Measurements from ENCODE around the gene ABCA7. TPM values are rescaled to one million over a fixed set of nuclear protein-coding genes. Genes with fewer than 3 reads are reported as not detected.

ABCA7 gene
- total RNA-seq, 4 donors from 2014 or later, result 3.9 to 9.5 (median 6.9) TPM

DNA sequence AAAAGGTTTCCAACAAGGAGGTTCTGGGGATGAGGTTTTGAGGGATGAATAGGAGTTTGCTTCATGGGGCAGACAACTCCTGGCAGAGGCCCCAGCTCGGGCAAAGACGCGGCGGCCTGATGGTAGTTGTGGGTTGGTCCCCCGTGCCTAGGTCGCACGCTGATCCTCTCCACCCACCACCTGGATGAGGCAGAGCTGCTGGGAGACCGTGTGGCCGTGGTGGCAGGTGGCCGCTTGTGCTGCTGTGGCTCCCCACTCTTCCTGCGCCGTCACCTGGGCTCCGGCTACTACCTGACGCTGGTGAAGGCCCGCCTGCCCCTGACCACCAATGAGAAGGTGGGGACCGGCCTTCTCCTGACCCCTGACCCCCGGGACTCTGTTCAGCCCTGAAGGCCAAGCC lies 11.9 kb downstream of the ABCA7 start:
- H3K4me1 ChIP-seq, result peaks cover 0 to 3% (median 0%) of the 10 kb centered on the region in 4 donors
- no peak overlapping the region for H3K4me3 ChIP-seq
- no peaks in the 10 kb centered on the region for H3K27me3 ChIP-seq
- WGBS, result 92% methylated on average over 17 of the region's 17 CpGs
- TF ChIP-seq, protein P1, sequence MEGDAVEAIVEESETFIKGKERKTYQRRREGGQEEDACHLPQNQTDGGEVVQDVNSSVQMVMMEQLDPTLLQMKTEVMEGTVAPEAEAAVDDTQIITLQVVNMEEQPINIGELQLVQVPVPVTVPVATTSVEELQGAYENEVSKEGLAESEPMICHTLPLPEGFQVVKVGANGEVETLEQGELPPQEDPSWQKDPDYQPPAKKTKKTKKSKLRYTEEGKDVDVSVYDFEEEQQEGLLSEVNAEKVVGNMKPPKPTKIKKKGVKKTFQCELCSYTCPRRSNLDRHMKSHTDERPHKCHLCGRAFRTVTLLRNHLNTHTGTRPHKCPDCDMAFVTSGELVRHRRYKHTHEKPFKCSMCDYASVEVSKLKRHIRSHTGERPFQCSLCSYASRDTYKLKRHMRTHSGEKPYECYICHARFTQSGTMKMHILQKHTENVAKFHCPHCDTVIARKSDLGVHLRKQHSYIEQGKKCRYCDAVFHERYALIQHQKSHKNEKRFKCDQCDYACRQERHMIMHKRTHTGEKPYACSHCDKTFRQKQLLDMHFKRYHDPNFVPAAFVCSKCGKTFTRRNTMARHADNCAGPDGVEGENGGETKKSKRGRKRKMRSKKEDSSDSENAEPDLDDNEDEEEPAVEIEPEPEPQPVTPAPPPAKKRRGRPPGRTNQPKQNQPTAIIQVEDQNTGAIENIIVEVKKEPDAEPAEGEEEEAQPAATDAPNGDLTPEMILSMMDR (IDR thresholded peaks at IDR 0.05), result no peak
- no peak for TF ChIP-seq EP300 (IDR thresholded peaks at IDR 0.05)
- TF ChIP-seq POLR2A (IDR thresholded peaks at IDR 0.05; ENCODE audit: low read depth), result no peak
- no peak for TF ChIP-seq POLR2AphosphoS5 (IDR thresholded peaks at IDR 0.05)
- H3K9me3 ChIP-seq, result peaks cover 0 to 14% (median 12%) of the 10 kb centered on the region in 4 donors
- intact Hi-C loops (cut with DNase I), result no loop called here
- peaks cover 0 to 22% (median 5%) of the 10 kb centered on the region in 4 donors for H3K36me3 ChIP-seq
- DNase-seq (ENCODE audit: extremely low spot score), result no peak
- no peak overlapping the region for H3K27ac ChIP-seq (replicated peaks in 1 of 4)

DNA sequence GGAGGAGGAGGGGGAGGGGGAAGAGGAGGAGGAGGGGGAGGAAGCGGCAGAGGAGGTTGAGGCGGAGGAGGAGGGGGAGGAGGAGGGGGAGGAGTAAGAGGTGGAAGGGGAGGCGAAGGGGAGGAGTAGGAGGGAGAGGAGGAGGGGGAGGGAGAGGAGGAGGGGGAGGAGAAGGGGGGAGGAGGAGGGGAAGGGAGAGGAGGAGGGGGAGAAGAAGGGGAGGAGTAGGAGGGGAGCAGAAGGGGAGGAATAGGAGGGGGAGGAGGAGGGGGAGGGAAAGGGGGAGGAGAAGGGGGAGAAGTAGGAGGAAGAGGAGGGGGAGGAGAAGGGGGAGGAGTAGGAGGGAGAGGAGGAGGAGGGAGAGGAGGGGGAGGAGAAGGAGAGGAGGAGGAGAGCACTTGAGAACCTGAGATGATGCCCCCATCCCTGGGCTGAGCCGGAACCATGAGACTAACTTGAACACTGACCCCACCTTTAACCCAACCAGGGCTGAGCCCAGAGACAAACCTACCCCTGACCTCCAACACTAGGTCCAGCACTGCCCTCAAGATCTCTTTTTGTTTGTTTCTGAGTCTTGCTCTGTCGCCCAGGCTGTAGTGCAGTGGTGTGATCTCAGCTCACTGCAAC lies 12.6 kb downstream of the ABCA7 start:
- peaks cover 0 to 22% (median 6%) of the 10 kb centered on the region in 4 donors for H3K36me3 ChIP-seq
- no peak for DNase-seq (ENCODE audit: extremely low spot score)
- H3K4me1 ChIP-seq, result no peaks in the 10 kb centered on the region
- intact Hi-C loops (cut with DNase I), result no loop called here
- no peak overlapping the region for H3K4me3 ChIP-seq
- H3K27ac ChIP-seq (replicated peaks in 1 of 4), result no peak overlapping the region
- peaks cover 4 to 20% (median 19%) of the 10 kb centered on the region in 4 donors for H3K9me3 ChIP-seq
- no peaks in the 10 kb centered on the region for H3K27me3 ChIP-seq
- WGBS, result 76% methylated on average over 4 of the region's 5 CpGs
- no peak for TF ChIP-seq EP300 (IDR thresholded peaks at IDR 0.05)
- TF ChIP-seq POLR2AphosphoS5 (IDR thresholded peaks at IDR 0.05), result no peak
- TF ChIP-seq, protein P1 (IDR thresholded peaks at IDR 0.05), result no peak
- TF ChIP-seq POLR2A (IDR thresholded peaks at IDR 0.05; ENCODE audit: low read depth), result no peak

DNA sequence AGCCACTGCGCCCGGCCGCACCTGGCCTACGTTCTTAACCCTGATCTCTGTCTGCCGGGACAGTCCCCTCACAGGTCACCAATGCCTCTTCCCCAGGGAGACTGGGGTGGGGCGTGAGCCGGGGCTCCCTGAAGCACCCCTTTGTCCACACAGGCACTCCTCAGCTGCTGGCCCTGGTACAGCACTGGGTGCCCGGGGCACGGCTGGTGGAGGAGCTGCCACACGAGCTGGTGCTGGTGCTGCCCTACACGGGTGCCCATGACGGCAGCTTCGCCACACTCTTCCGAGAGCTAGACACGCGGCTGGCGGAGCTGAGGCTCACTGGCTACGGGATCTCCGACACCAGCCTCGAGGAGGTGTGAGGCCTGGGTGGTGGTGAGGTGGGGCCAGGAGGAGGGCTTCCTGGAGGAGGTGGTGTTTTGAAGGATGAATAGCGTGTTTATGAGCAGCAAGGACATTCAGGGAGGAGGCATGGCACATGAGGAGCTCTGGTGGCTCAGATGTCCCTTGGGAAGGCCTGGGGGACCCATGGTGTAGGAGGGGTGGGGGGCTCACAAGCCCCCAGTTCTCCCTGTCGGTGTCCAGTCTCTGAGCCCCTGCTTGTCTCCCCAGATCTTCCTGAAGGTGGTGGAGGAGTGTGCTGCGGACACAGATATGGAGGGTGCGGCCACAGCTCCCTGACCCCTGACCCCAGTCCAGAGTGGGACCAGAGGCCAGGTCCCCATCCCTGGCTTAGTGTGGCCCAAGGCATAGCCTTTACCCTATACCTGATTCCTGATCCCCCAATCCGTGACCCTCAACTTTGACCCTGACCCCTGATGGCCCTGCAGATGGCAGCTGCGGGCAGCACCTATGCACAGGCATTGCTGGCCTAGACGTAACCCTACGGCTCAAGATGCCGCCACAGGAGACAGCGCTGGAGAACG lies 13.5 kb downstream of the ABCA7 start:
- 94% methylated on average over 3 of the region's 31 CpGs for WGBS
- DNase-seq (ENCODE audit: extremely low spot score), result no peak
- TF ChIP-seq EP300 (IDR thresholded peaks at IDR 0.05), result no peak
- no peak for TF ChIP-seq POLR2A (IDR thresholded peaks at IDR 0.05; ENCODE audit: low read depth)

DNA sequence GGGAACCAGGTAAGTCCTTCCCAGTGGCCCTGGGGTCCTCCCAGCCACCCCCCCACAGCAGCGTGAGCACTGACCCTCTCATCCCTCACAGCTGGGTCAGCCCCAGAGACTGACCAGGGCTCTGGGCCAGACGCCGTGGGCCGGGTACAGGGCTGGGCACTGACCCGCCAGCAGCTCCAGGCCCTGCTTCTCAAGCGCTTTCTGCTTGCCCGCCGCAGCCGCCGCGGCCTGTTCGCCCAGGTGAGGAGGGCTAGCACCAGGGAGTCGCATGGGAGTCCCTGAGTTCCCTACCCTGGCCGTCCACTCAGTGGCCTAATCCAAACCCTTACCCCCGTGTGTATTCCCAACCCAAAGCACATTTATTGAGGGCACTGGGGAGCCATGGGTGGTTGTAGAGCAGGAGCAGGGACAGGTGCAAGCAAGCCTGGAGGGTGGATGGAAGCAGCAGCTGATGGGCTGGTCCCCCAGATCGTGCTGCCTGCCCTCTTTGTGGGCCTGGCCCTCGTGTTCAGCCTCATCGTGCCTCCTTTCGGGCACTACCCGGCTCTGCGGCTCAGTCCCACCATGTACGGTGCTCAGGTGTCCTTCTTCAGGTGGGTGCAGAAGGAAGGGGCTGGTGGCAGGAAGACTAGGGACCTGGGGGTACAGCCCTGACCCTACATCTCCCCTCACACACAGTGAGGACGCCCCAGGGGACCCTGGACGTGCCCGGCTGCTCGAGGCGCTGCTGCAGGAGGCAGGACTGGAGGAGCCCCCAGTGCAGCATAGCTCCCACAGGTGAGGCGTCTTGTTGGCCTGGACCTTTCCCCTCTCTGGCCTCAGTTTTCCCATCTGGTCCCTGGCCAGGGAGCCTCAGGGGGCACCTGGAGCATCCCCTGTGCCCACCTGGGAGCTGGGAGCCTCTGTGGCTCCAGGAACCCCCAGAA lies 14.5 kb downstream of the ABCA7 start:
- Histone ChIP-seq H3K9me3 (peaks cover 4 to 39% (median 37%) of the 10 kb centered on the region in 4 donors), H3K27ac (replicated peaks in 1 of 4) (no peak overlapping the region), H3K4me3 (no peak overlapping the region), H3K27me3 (no peaks in the 10 kb centered on the region), H3K4me1 (no peaks in the 10 kb centered on the region), H3K36me3 (peaks cover 0 to 33% (median 6%) of the 10 kb centered on the region in 4 donors)
- TF ChIP-seq, protein P1 (IDR thresholded peaks at IDR 0.05), result no peak
- TF ChIP-seq POLR2AphosphoS5 (IDR thresholded peaks at IDR 0.05) (no peak), EP300 (IDR thresholded peaks at IDR 0.05) (no peak), POLR2A (IDR thresholded peaks at IDR 0.05; ENCODE audit: low read depth) (no peak)
- 94% methylated on average over 25 of the region's 28 CpGs for WGBS
- intact Hi-C loops (cut with DNase I), result no loop called here
- DNase-seq (ENCODE audit: extremely low spot score), result no peak

More for the DNA sequence above, 13.5 kb downstream of the ABCA7 start:
- Histone ChIP-seq H3K36me3 (peaks cover 0 to 28% (median 6%) of the 10 kb centered on the region in 4 donors), H3K4me3 (no peak overlapping the region), H3K27ac (replicated peaks in 1 of 4) (no peak overlapping the region), H3K27me3 (no peaks in the 10 kb centered on the region), H3K4me1 (no peaks in the 10 kb centered on the region), H3K9me3 (peaks cover 4 to 30% (median 29%) of the 10 kb centered on the region in 4 donors)
- intact Hi-C loops (cut with DNase I), result no loop called here

All from esophagus muscularis mucosa (tissue), 4 donors.